K562 (cell line): ENCODE measurements around the gene TTYH2. TPM values are rescaled to one million over a fixed set of nuclear protein-coding genes. Genes with fewer than 3 reads are reported as not detected.

Experiments
- CCNT2 ChIP-seq: IDR thresholded peaks from 2 replicates; pipeline ENCODE4 v1.6.1; 2011; ENCODE audit warnings: borderline replicate concordance, low read depth, mild to moderate bottlenecking, moderate library complexity, mixed read lengths, low read length; ENCODE audit not compliant: insufficient read length; ENCODE audit errors: extremely low read depth
- POLR2B ChIP-seq: fragments of 450-650 bp; IDR thresholded peaks from 2 replicates; pipeline ENCODE4 v1.6.1; 2018; ENCODE audit warnings: low read depth; ENCODE audit not compliant: partially characterized antibody
- PRPF4 ChIP-seq: fragments of 200-400 bp; formaldehyde crosslinking; IDR thresholded peaks from one replicate; pipeline ENCODE4 v1.6.1; 2017; ENCODE audit warnings: low read length, low read depth, mild to moderate bottlenecking; ENCODE audit not compliant: insufficient read depth, poor library complexity, severe bottlenecking
- SIX5 ChIP-seq, 2 experiments: IDR thresholded peaks; 2 replicates each; pipeline ENCODE4 v1.6.1; 2011; ENCODE audit warnings: low read length in 2 of 2, borderline replicate concordance in 1 of 2, low read depth in 1 of 2, mild to moderate bottlenecking in 1 of 2, moderate library complexity in 1 of 2; ENCODE audit not compliant: insufficient read depth in 1 of 2
- ZNF263 ChIP-seq: sonication (generic); formaldehyde crosslinking; IDR thresholded peaks from 2 replicates; pipeline ENCODE4 v1.8.0; 2022; ENCODE audit warnings: mild to moderate bottlenecking, missing genetic modification reagents, borderline replicate concordance
- ZNF644 ChIP-seq: fragments of 200-800 bp; sonication (Bioruptor generic); IDR thresholded peaks from 2 replicates; pipeline ENCODE4 v1.6.1; 2016; ENCODE audit warnings: low read depth, missing genetic modification characterization, missing compliant biosample characterization
- ZNF830 ChIP-seq: fragments of 250-450 bp; sonication (Bioruptor Pico); IDR thresholded peaks from 2 replicates; pipeline ENCODE4 v1.5.0; 2021; ENCODE audit warnings: mild to moderate bottlenecking
- polyA plus RNA-seq, 8 experiments: library from polyadenylated mRNA; depleted of rRNA in 4 of 8; stranded (reverse) in 5 of 8; unstranded in 3 of 8; fragments of >200 nt; fragmentation: Nextera tagmentation in 2 of 8; fragmentation: Illumina TruSeq in 1 of 8; extraction: Ambion mirVana in 2 of 8; extraction: Trizol in 1 of 8; gene quantifications; 2 replicates each; pipeline versions ENCODE4 v1.2.1 to v1.2.3, GENCODE V29; 2011 to 2014; ENCODE audit warnings: inconsistent platforms in 1 of 8, missing spikeins in 1 of 8
- total RNA-seq, 7 experiments: library from RNA; depleted of rRNA in 6 of 7; stranded (reverse); fragments of >200 nt in 6 of 7; fragmentation: Illumina TruSeq in 2 of 7; extraction: Trizol in 2 of 7; gene quantifications; 2 replicates each; pipeline versions ENCODE4 v1.2.1 to v1.2.3, GENCODE V29; 2011 to 2021; ENCODE audit warnings: low replicate concordance in 1 of 7
- TF ChIP-seq, protein P1 (sequence below): fragments of 250-450 bp; sonication (Bioruptor Pico); IDR thresholded peaks from 2 replicates; pipeline ENCODE4 v1.4.0; 2020
- TF ChIP-seq, protein P2 (sequence below): sonication (generic); formaldehyde crosslinking; IDR thresholded peaks from 2 replicates; pipeline ENCODE4 v1.5.0; 2020; ENCODE audit warnings: missing genetic modification reagents
- TF ChIP-seq, protein P3 (sequence below): IDR thresholded peaks from 3 replicates; pipeline ENCODE4 v1.6.1; 2011; ENCODE audit warnings: borderline replicate concordance, mild to moderate bottlenecking; ENCODE audit not compliant: insufficient read length, insufficient read depth

TTYH2 gene
- total and polyA plus RNA-seq, 9 of the 15 experiments (the other 6 are each of a cell fraction or from before 2014, with no cell fraction given), result 0.03 to 2.0 (median 0.91) TPM

GRCh38 chr17:74206332-74206818, 7.0 kb upstream of the TTYH2 start (continued):
- peak; percentile 15 for TF ChIP-seq POLR2B
- no peak for TF ChIP-seq SIX5 (IDR thresholded peaks at IDR 0.05; ENCODE audit: borderline replicate concordance in 1 of 2, insufficient read depth in 1 of 2, low read depth in 1 of 2, low read length in 2 of 2)
- no peak for TF ChIP-seq ZNF830 (CRISPR knock-in tag)
- TF ChIP-seq ZNF263 (CRISPR knock-in tag), result no peak
- TF ChIP-seq ZNF644 (tag), result no peak
- no peak for TF ChIP-seq CCNT2
- TF ChIP-seq PRPF4, result no peak
- TF ChIP-seq, protein P1, sequence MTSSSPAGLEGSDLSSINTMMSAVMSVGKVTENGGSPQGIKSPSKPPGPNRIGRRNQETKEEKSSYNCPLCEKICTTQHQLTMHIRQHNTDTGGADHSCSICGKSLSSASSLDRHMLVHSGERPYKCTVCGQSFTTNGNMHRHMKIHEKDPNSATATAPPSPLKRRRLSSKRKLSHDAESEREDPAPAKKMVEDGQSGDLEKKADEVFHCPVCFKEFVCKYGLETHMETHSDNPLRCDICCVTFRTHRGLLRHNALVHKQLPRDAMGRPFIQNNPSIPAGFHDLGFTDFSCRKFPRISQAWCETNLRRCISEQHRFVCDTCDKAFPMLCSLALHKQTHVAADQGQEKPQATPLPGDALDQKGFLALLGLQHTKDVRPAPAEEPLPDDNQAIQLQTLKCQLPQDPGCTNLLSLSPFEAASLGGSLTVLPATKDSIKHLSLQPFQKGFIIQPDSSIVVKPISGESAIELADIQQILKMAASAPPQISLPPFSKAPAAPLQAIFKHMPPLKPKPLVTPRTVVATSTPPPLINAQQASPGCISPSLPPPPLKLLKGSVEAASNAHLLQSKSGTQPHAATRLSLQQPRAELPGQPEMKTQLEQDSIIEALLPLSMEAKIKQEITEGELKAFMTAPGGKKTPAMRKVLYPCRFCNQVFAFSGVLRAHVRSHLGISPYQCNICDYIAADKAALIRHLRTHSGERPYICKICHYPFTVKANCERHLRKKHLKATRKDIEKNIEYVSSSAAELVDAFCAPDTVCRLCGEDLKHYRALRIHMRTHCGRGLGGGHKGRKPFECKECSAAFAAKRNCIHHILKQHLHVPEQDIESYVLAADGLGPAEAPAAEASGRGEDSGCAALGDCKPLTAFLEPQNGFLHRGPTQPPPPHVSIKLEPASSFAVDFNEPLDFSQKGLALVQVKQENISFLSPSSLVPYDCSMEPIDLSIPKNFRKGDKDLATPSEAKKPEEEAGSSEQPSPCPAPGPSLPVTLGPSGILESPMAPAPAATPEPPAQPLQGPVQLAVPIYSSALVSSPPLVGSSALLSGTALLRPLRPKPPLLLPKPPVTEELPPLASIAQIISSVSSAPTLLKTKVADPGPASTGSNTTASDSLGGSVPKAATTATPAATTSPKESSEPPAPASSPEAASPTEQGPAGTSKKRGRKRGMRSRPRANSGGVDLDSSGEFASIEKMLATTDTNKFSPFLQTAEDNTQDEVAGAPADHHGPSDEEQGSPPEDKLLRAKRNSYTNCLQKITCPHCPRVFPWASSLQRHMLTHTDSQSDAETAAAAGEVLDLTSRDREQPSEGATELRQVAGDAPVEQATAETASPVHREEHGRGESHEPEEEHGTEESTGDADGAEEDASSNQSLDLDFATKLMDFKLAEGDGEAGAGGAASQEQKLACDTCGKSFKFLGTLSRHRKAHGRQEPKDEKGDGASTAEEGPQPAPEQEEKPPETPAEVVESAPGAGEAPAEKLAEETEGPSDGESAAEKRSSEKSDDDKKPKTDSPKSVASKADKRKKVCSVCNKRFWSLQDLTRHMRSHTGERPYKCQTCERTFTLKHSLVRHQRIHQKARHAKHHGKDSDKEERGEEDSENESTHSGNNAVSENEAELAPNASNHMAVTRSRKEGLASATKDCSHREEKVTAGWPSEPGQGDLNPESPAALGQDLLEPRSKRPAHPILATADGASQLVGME (CRISPR knock-in tag), result no peak
- TF ChIP-seq, protein P2, sequence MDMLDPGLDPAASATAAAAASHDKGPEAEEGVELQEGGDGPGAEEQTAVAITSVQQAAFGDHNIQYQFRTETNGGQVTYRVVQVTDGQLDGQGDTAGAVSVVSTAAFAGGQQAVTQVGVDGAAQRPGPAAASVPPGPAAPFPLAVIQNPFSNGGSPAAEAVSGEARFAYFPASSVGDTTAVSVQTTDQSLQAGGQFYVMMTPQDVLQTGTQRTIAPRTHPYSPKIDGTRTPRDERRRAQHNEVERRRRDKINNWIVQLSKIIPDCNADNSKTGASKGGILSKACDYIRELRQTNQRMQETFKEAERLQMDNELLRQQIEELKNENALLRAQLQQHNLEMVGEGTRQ, result no peak
- TF ChIP-seq, protein P3, sequence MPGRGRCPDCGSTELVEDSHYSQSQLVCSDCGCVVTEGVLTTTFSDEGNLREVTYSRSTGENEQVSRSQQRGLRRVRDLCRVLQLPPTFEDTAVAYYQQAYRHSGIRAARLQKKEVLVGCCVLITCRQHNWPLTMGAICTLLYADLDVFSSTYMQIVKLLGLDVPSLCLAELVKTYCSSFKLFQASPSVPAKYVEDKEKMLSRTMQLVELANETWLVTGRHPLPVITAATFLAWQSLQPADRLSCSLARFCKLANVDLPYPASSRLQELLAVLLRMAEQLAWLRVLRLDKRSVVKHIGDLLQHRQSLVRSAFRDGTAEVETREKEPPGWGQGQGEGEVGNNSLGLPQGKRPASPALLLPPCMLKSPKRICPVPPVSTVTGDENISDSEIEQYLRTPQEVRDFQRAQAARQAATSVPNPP, result no peak
